ENCODE measurements around the gene ZNF423. TPM values are rescaled to one million over a fixed set of nuclear protein-coding genes. Genes with fewer than 3 reads are reported as not detected.

Gene ZNF423
- total and polyA plus RNA-seq, 2 experiments from 2014 or later: 14.9 to 41.8 TPM

- Histone ChIP-seq H3K4me1 (ENCODE audit: insufficient read depth) (peaks cover 10% of the 10 kb centered on the region; the same call in 1 of the 2 replicates), H4K20me1 (replicated peaks; ENCODE audit: insufficient read depth) (no peaks in the 10 kb centered on the region), H3F3A (replicated peaks; ENCODE audit: low read depth) (no peaks in the 10 kb centered on the region), H3K36me3 (ENCODE audit: insufficient read depth) (no peaks in the 10 kb centered on the region), H3K9me2 (ENCODE audit: insufficient read depth) (no peaks in the 10 kb centered on the region; the same call in 1 of the 2 replicates), H3K4me3 (no peak overlapping the region), H3K27ac (ENCODE audit: low read depth) (no peak overlapping the region), H3K79me2 (replicated peaks; ENCODE audit: insufficient read depth) (peaks cover 11% of the 10 kb centered on the region; the same call in 1 of the 2 replicates), H3K27me3 (ENCODE audit: insufficient read depth) (no peaks in the 10 kb centered on the region), H3K4me2 (no peak overlapping the region), H2AFZ (no peak overlapping the region)
- H3K4me1 Mint-ChIP-seq: peaks cover 39% of the 10 kb centered on the region
- no peak for TF ChIP-seq ZNF331 (CRISPR knock-in tag; IDR thresholded peaks at IDR 0.05; ENCODE audit: low read depth)
- TF ChIP-seq ETS1 (IDR thresholded peaks at IDR 0.05): no peak
- TF ChIP-seq STAT1 (IDR thresholded peaks at IDR 0.05; ENCODE audit: unreplicated experiment): no peak
- no peak for DNase-seq (ENCODE audit: low spot score)
- H3K27me3 Mint-ChIP-seq (ENCODE audit: insufficient read depth, low read depth, poor library complexity): peaks cover 7% of the 10 kb centered on the region
- H3K4me3 Mint-ChIP-seq: no peak overlapping the region
- no peak for ATAC-seq
- no peak overlapping the region for H3K27ac Mint-ChIP-seq
- H3K9me3 Mint-ChIP-seq: peaks cover 3% of the 10 kb centered on the region; the same call in 1 of the 3 replicates
- H3K36me3 Mint-ChIP-seq (ENCODE audit: low read depth): peaks cover 15% of the 10 kb centered on the region; the same call in 2 of the 3 replicates
Measured at GRCh38 chr16:49717689-49718088, 138.2 kb downstream of the ZNF423 start.

- Histone ChIP-seq H3K4me1 (ENCODE audit: insufficient read depth) (peaks cover 10% of the 10 kb centered on the region; the same call in 1 of the 2 replicates), H3K27me3 (ENCODE audit: insufficient read depth) (no peaks in the 10 kb centered on the region), H3K4me3 (no peak overlapping the region), H2AFZ (no peak overlapping the region), H3K4me2 (no peak overlapping the region), H3K36me3 (ENCODE audit: insufficient read depth) (no peaks in the 10 kb centered on the region), H3K79me2 (replicated peaks; ENCODE audit: insufficient read depth) (peaks cover 8% of the 10 kb centered on the region), H3F3A (replicated peaks; ENCODE audit: low read depth) (no peaks in the 10 kb centered on the region), H3K9me2 (ENCODE audit: insufficient read depth) (no peaks in the 10 kb centered on the region; the same call in 1 of the 2 replicates), H4K20me1 (replicated peaks; ENCODE audit: insufficient read depth) (no peaks in the 10 kb centered on the region), H3K27ac (ENCODE audit: low read depth) (no peak overlapping the region)
- ATAC-seq: no peak
- TF ChIP-seq EZH2phosphoT487 (IDR thresholded peaks at IDR 0.05; ENCODE audit: unreplicated experiment): no peak
- no peak for TF ChIP-seq EZH2 (IDR thresholded peaks at IDR 0.05; ENCODE audit: low read depth, unreplicated experiment)
- TF ChIP-seq ZNF331 (CRISPR knock-in tag; IDR thresholded peaks at IDR 0.05; ENCODE audit: low read depth): no peak
- no peak for TF ChIP-seq JUNB (IDR thresholded peaks at IDR 0.05; ENCODE audit: unreplicated experiment)
- TF ChIP-seq STAT1 (IDR thresholded peaks at IDR 0.05; ENCODE audit: unreplicated experiment): no peak
- peaks cover 3% of the 10 kb centered on the region; the same call in 1 of the 3 replicates for H3K9me3 Mint-ChIP-seq
- H3K4me3 Mint-ChIP-seq: no peak overlapping the region
- no peak for DNase-seq (ENCODE audit: low spot score)
- peaks cover 8% of the 10 kb centered on the region for H3K27me3 Mint-ChIP-seq (ENCODE audit: insufficient read depth, low read depth, poor library complexity)
- peaks cover 40% of the 10 kb centered on the region for H3K4me1 Mint-ChIP-seq
- no peak overlapping the region; the same call in 1 of the 2 replicates for H3K27ac Mint-ChIP-seq
- H3K36me3 Mint-ChIP-seq (ENCODE audit: low read depth): peaks cover 15% of the 10 kb centered on the region; the same call in 2 of the 3 replicates
Measured at GRCh38 chr16:49716339-49716934, 139.5 kb downstream of the ZNF423 start.

- no peaks in the 10 kb centered on the region for H3K27me3 ChIP-seq (ENCODE audit: insufficient read depth)
- H4K20me1 ChIP-seq (replicated peaks; ENCODE audit: insufficient read depth): no peaks in the 10 kb centered on the region; the same call in 1 of the 2 replicates
- peaks cover 14% of the 10 kb centered on the region for H3K79me2 ChIP-seq (replicated peaks; ENCODE audit: insufficient read depth)
- H3K36me3 ChIP-seq (ENCODE audit: insufficient read depth): no peaks in the 10 kb centered on the region
- peaks cover 21% of the 10 kb centered on the region for H3K4me1 ChIP-seq (ENCODE audit: insufficient read depth)
- peak; percentile 39 for ATAC-seq
- no peak overlapping the region; the same call in 1 of the 2 replicates for H3K27ac ChIP-seq (ENCODE audit: low read depth)
- H3K4me2 ChIP-seq: no peak overlapping the region
- no peaks in the 10 kb centered on the region for H3K9me2 ChIP-seq (ENCODE audit: insufficient read depth)
- no peak overlapping the region for H2AFZ ChIP-seq
- Mint-ChIP-seq H3K27ac (peak overlapping the region; percentile 20; the same call in 1 of the 2 replicates), H3K27me3 (ENCODE audit: insufficient read depth, low read depth, poor library complexity) (peaks cover 5% of the 10 kb centered on the region), H3K9me3 (no peaks in the 10 kb centered on the region), H3K4me3 (no peak overlapping the region; the same call in 2 of the 3 replicates), H3K4me1 (peaks cover 50% of the 10 kb centered on the region), H3K36me3 (ENCODE audit: low read depth) (peaks cover 15% of the 10 kb centered on the region; the same call in 2 of the 3 replicates)
- no peak overlapping the region for H3K4me3 ChIP-seq
- H3F3A ChIP-seq (replicated peaks; ENCODE audit: low read depth): no peaks in the 10 kb centered on the region
- DNase-seq (ENCODE audit: low spot score): peak; percentile 25
- TF ChIP-seq EZH2phosphoT487 (IDR thresholded peaks at IDR 0.05; ENCODE audit: unreplicated experiment): no peak
- TF ChIP-seq ETS1 (IDR thresholded peaks at IDR 0.05): no peak
- TF ChIP-seq CTCF (conservative IDR thresholded peaks at IDR 0.05; ENCODE audit: low read depth in 2 of 2): peak in 1 of 2 experiments; percentile 36; a peak in 1 of 4 replicates
Measured at GRCh38 chr16:49713770-49714169, 142.1 kb downstream of the ZNF423 start.
